OCI-LY3 (cell line): Measurements from ENCODE around the gene GALNT18.

Source experiments
- H2AFZ ChIP-seq: fragments of 200-600, 300-600 bp; shearing (Covaris generic); 2 replicates; pipeline ENCODE4 v1.6.0; 2014; ENCODE audit warnings: antibody characterized with exemption, low read depth, low read length
- H3K27ac ChIP-seq: fragments of 200-600, 300-600 bp; sonication (generic); 2 replicates; pipeline ENCODE4 v1.5.1; 2014; ENCODE audit warnings: mild to moderate bottlenecking, low read length, moderate library complexity, mixed read lengths
- H3K27me3 ChIP-seq: fragments of 200-600, 300-600 bp; sonication (generic); 2 replicates; pipeline ENCODE4 v1.6.1; 2014; ENCODE audit warnings: low read depth, low read length, mixed read lengths
- H3K36me3 ChIP-seq: fragments of 200-600, 300-600 bp; sonication (generic); replicated peaks from 2 replicates; pipeline ENCODE3; 2014; ENCODE audit warnings: low read depth, low read length, mixed read lengths
- H3K4me1 ChIP-seq: fragments of 300-600, 200-600 bp; sonication (generic); 2 replicates; pipeline ENCODE4 v1.6.1; 2014; ENCODE audit warnings: low read length, mixed read lengths
- H3K4me2 ChIP-seq: fragments of 200-600, 300-600 bp; sonication (generic); 2 replicates; pipeline ENCODE4 v1.6.1; 2014; ENCODE audit warnings: low read length, mixed read lengths
- H3K4me3 ChIP-seq: fragments of 300-600, 200-600 bp; sonication (generic); 2 replicates; pipeline ENCODE4 v1.5.1; 2014; ENCODE audit warnings: antibody characterized with exemption, mild to moderate bottlenecking, low read length, moderate library complexity
- H3K79me2 ChIP-seq: fragments of 300-600, 200-600 bp; shearing (Covaris generic); 2 replicates; pipeline ENCODE4 v1.6.1; 2014; ENCODE audit warnings: mild to moderate bottlenecking, low read length, mixed read lengths
- H3K9ac ChIP-seq: fragments of 300-600, 200-600 bp; shearing (Covaris generic); 2 replicates; pipeline ENCODE4 v1.6.0; 2014; ENCODE audit warnings: mild to moderate bottlenecking, low read length, moderate library complexity
- H3K9me3 ChIP-seq: fragments of 200-600, 300-600 bp; shearing (Covaris generic); 2 replicates; pipeline ENCODE4 v1.6.1; 2014; ENCODE audit warnings: low read length, mixed read lengths; ENCODE audit not compliant: insufficient read depth
- H4K20me1 ChIP-seq: fragments of 200-600, 300-600 bp; sonication (generic); 2 replicates; pipeline ENCODE4 v1.6.1; 2016; ENCODE audit warnings: low read length, mixed read lengths; ENCODE audit not compliant: insufficient read depth
- CTCF ChIP-seq: fragments of 200-600, 300-600 bp; sonication (generic); IDR thresholded peaks from 2 replicates; pipeline ENCODE4 v1.5.1; 2014; ENCODE audit warnings: antibody characterized with exemption, low read length, low read depth
- EZH2phosphoT487 ChIP-seq: fragments of 200-600 bp; shearing (Covaris generic); IDR thresholded peaks from 2 replicates; pipeline ENCODE4 v1.6.1; 2018; ENCODE audit warnings: antibody characterized with exemption, mixed run types, low read depth

GALNT18 gene

GRCh38 chr11:11380340-11380739, 241.5 kb downstream of the GALNT18 start:
- H3K4me2 ChIP-seq: no peak overlapping the region
- H3K9ac ChIP-seq: no peak overlapping the region
- no peaks in the 10 kb centered on the region for H3K79me2 ChIP-seq
- H3K4me1 ChIP-seq: no peaks in the 10 kb centered on the region
- no peaks in the 10 kb centered on the region for H3K36me3 ChIP-seq
- H3K27ac ChIP-seq: no peak overlapping the region
- peaks cover 11% of the 10 kb centered on the region for H3K27me3 ChIP-seq
- no peaks in the 10 kb centered on the region for H3K9me3 ChIP-seq
- no peak for TF ChIP-seq CTCF
- TF ChIP-seq EZH2phosphoT487: no peak
- no peak overlapping the region for H2AFZ ChIP-seq
- H4K20me1 ChIP-seq: no peaks in the 10 kb centered on the region
- H3K4me3 ChIP-seq: no peak overlapping the region

GRCh38 chr11:11379661-11380060, 242.1 kb downstream of the GALNT18 start:
- Histone ChIP-seq H3K9ac (no peak overlapping the region), H3K4me1 (no peaks in the 10 kb centered on the region), H3K4me2 (no peak overlapping the region), H3K27me3 (peaks cover 11% of the 10 kb centered on the region), H3K79me2 (no peaks in the 10 kb centered on the region), H3K9me3 (no peaks in the 10 kb centered on the region), H2AFZ (no peak overlapping the region), H3K36me3 (no peaks in the 10 kb centered on the region), H3K4me3 (no peak overlapping the region), H4K20me1 (no peaks in the 10 kb centered on the region), H3K27ac (no peak overlapping the region)
- TF ChIP-seq EZH2phosphoT487 (no peak), CTCF (no peak)

GRCh38 chr11:11378184-11378940, 243.4 kb downstream of the GALNT18 start:
- H3K4me1 ChIP-seq: no peaks in the 10 kb centered on the region
- H4K20me1 ChIP-seq: no peaks in the 10 kb centered on the region
- H3K36me3 ChIP-seq: no peaks in the 10 kb centered on the region
- no peaks in the 10 kb centered on the region for H3K79me2 ChIP-seq
- no peak overlapping the region for H2AFZ ChIP-seq
- no peak for TF ChIP-seq EZH2phosphoT487
- TF ChIP-seq CTCF: no peak
- no peak overlapping the region for H3K9ac ChIP-seq
- no peaks in the 10 kb centered on the region for H3K9me3 ChIP-seq
- no peak overlapping the region for H3K4me2 ChIP-seq
- peaks cover 19% of the 10 kb centered on the region for H3K27me3 ChIP-seq
- H3K4me3 ChIP-seq: no peak overlapping the region
- no peak overlapping the region for H3K27ac ChIP-seq

- TF ChIP-seq EZH2phosphoT487: no peak
- TF ChIP-seq CTCF: no peak
- H3K27me3 ChIP-seq: peaks cover 22% of the 10 kb centered on the region
- no peaks in the 10 kb centered on the region for H3K36me3 ChIP-seq
Observed at GRCh38 chr11:11374358-11375148, 247.3 kb downstream of the GALNT18 start.

More at GRCh38 chr11:11374358-11375148, 247.3 kb downstream of the GALNT18 start:
- no peak overlapping the region for H3K9ac ChIP-seq
- peaks cover 8% of the 10 kb centered on the region for H3K4me1 ChIP-seq
- H3K27ac ChIP-seq: no peak overlapping the region
- no peak overlapping the region for H3K4me3 ChIP-seq
- no peak overlapping the region for H2AFZ ChIP-seq
- H4K20me1 ChIP-seq: peaks cover 5% of the 10 kb centered on the region
- no peak overlapping the region for H3K4me2 ChIP-seq
- no peaks in the 10 kb centered on the region for H3K9me3 ChIP-seq
- no peaks in the 10 kb centered on the region for H3K79me2 ChIP-seq
